NCI-H2029 treated with DMSO at 0.1 percent for 48 hours (cell line): ENCODE measurements around the gene ADAMTS2.

ENCODE experiments used
- DNase-seq: peaks from one replicate; lab custom pipeline; 2025; lab: John Stamatoyannopoulos, UW

Gene ADAMTS2

GRCh38 chr5:179160584-179160983, 184.7 kb downstream of the ADAMTS2 start:
- DNase-seq = no peak

- DNase-seq = no peak
Observed at GRCh38 chr5:179158556-179158955, 186.7 kb downstream of the ADAMTS2 start.

DNA sequence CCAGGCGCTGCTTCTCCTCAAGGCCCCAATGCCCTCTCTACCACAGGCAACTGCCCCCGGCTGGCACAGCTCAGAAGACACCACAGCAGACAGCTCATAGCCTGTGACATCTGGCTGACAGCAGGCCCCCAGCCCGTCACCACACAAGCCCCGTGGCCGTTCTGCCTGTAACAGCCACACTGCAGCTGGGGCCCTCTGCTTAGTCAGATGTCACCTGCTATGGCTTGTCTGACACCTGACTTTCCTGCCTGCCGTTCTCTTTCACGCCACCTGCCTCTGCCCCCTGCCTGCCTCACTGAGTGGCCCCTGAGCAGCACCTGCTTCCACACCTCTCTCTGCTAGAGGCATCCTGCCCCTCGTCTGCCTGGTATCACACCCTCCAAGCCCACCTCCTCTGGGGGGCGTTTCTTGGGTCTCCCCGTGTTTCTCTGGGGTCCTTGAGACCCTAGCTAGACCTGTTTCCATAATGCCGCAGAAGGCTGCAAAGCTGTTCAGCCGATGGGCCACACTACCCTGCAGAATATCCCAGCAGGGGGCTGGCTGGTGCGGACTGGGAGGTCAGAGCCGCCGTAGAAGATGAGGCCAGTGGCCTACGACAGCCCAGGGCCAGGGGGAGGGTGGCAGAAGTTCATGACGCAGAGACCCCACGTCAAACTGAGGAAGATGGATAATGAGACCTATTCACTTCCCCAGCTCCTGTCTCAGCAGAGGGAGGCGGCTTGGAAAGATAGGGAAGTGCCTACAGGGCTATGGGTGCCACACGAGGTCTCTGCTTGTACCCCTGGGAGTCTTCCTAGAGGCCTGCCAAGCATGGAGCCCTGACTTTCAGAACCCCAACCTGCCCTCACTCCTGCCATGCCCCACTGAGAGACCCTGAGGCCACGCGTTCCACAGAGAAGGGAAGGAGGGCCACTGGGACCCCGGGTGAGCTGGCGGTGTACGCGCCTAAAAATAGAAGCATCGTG, 190.0 kb downstream of the ADAMTS2 start:
- DNase-seq = no peak

DNA sequence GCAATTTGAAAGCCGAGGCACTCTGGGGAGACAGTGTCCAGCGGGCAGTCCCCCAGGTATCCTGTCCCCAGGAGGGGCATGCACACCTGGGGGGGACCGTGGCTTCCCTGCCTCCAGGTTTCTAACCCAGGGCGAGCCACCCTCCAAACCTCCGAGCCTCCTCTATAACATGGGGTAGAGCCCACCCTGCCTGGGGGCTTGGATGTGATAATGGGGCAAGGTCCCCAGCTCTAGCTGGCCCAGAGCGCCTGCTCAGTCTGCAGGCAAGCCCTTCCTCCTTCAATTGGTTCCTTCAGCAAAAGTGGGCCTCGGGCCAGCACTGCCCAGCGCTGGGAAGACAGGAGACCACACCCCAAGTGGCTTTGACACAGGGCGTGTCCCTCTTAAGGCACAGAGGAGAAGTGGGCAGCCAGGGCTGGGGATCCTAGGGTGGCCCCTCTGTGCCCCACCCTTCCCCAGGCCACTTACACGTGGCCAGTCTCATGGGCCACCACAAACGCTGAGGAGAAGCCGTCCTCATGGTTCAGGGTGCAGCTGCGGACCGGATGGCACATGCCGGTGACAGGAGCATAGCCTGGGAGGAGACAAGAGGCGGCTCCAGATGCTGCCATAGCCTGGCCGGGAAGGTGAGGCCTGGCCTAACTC, 190.8 kb downstream of the ADAMTS2 start:
- DNase-seq = no peak

DNA sequence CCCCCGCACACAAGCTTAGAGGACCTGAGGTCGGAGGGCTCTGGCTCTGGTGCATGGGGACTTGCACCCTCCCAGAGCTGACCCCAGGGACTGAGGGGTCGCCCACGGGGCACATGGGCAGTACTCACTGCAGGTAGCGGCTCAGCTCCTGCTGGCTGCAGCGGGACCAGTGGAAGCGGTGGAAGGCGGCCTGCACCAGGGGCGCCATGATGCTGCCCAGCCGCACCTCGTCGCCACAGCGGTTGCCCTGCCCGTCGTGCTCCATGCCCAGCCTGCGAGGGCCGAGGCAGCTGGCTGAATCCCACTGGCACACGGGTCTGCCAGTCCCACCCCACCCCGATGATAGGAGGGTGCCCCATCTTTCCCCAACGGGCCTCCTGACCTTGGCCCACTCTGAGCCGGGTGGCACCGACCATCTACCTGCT, 191.3 kb downstream of the ADAMTS2 start:
- no peak for DNase-seq

DNA sequence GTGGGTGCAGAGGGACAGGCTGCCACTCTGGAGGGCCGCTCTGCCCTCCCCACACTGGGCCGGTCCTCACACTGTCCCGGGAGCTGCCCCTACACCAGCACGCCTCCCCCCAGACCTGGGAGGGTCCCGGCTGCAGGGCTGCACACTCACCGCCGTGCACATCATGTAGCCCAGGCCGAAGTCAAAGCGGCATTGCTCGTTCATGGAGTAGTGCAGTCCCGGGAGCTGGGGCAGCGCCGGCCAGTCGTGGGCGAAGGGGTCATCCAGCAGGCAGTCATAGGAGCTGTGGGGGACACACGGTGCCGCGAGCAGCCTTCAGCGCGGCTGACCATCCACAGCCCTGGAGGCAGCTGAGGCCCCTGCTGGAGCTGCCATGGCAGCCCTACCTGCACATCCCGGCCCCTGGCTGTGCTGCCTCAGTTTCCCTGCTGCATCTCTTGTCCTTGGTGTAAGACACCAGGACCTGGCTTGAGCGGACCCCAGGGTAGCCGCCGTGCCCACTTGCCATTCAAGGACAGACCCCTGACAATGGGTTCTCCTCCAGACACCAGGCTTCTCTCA, 191.8 kb downstream of the ADAMTS2 start:
- DNase-seq = no peak

DNA sequence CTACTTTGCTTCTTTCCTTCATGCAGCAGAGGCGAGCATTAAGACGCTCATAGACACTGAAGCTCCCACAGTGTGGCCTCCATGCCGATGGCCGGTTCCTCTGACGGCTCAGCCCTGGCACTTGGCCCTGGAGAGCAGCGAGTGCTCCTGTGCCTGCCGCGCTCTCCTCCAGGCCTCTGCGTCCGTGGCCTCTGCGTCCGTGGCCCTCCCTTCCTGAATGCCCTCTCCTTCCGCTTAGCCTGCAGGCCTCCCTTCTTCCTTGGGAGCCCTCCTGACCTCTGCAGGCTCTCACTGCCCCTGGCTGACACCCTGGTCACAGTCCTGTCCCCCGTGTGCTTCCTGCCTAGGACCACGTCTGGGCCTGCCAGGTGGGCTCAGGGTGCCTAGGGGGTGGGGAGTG, 192.3 kb downstream of the ADAMTS2 start:
- DNase-seq = no peak

GRCh38 chr5:179152144-179152895, 192.9 kb downstream of the ADAMTS2 start:
- DNase-seq = no peak

DNA sequence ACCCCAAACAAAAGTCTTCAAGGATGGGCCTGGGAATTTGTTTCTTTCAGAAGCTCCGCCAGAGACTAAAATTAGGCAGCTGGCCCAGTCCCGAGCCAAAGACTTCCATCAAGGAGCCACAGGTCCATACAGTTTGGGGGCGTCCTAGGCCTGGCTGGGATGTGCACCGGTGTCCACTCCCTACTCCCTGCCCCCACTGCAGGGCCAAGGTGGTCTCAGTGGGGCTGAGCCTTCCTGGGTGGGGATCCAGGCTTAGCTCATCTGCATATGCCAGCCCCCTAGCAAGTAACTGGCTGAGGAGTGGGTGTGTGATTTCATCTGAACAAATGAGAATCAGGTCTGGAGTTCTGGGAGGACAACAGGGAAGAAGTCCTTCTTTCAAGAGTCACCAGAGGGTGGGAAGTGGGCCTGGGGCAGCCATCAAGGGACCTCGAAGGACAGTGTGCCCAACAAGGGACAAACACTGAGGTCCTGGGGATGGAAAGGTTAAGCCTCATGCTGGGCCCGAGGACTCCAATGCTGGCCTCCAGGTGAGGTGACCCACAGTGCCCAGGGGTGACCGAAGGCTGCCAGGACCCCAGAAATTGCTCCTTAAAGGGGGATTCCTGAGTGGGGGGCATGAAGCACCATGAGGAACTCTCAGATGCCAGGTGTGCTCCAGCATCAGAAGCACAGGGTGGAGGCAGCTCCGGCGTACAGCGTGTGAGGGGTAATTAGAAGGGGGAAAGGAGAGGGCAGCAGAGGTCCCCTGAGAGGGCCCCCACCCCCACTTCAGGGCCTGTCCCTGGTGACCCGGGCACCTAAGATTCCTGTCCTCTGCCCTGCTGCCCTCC, 193.8 kb downstream of the ADAMTS2 start:
- DNase-seq = no peak

DNA sequence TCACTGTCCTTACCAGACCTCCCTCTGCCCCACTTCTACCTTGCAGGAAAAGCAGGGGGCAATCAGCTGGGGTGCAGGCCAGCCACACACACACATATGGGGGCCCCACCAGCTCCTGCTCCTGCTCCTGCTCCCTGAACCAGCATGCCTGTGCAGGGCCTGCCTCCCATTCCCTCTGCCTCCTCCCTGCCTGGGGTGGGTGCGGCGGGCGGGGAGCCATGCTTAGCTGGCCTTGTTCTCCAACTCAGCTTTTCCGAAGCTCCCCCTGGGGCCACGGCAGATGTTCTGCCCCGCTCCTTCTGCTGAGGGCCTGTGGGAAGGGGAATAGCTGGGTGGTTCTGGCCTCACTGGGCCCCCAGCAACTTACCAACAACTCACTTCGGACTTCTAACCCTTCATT, 195.2 kb downstream of the ADAMTS2 start:
- no peak for DNase-seq

DNA sequence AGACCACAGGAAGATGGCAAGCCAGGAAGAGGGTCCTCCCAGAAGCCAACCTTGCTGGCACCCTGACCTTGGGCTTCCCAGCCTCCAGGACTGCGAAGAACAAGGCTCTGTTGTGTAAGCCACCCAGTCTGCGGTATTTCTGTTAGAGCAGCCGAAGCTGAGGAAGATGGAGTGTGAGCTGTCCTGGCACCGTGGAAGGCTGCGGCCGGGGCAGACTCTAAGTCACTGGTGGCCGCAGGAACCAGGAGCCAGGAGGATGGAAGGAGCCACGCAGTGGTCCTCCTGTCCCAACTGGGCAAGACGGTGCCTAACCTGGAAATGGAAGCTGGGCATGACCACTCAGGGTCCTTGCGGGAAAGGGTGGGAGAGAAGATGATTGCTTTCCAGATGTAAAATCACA, 196.0 kb downstream of the ADAMTS2 start:
- DNase-seq = no peak

- no peak for DNase-seq
Observed at GRCh38 chr5:179148703-179149170, 196.5 kb downstream of the ADAMTS2 start.

GRCh38 chr5:179147991-179148702, 197.1 kb downstream of the ADAMTS2 start:
- no peak for DNase-seq

DNA sequence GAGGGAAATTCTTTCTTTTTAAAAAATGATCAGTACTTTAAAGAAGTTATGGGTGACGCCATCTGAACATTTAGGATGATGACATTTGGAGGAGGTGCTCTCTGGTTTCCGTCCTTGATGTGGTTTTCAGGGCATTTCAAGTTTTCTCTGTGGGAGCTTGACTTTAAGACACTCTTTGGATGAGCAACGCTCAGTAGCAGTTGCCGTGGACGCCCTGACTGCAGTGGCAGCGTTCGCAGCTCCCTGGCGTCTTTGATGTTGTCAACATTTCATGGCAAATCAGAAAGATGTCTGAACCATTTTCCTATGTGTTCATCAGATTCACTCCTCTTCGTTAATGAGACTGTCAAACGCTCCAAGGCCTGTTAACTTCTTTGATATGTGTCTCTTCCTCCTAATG, 199.0 kb downstream of the ADAMTS2 start:
- no peak for DNase-seq

DNA sequence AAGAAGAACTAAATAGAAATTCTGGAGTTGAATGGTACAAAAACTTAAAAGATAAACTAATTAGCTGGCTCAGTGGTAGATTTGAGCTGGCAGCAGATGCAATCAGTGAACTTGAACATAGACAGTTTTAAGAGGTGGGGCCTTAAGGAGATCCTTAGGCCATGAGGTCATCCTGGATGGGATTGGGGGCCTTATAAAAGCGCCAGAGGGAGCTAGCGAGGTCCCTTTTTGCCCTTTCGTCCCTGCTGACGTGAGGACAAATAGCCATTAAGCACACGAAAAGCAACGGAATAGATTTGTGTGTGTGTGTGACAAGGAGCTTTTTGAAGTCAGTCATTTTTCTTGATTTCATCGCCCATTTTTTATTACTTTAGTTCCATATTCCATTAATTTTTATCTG, 201.8 kb downstream of the ADAMTS2 start:
- DNase-seq = no peak

DNA sequence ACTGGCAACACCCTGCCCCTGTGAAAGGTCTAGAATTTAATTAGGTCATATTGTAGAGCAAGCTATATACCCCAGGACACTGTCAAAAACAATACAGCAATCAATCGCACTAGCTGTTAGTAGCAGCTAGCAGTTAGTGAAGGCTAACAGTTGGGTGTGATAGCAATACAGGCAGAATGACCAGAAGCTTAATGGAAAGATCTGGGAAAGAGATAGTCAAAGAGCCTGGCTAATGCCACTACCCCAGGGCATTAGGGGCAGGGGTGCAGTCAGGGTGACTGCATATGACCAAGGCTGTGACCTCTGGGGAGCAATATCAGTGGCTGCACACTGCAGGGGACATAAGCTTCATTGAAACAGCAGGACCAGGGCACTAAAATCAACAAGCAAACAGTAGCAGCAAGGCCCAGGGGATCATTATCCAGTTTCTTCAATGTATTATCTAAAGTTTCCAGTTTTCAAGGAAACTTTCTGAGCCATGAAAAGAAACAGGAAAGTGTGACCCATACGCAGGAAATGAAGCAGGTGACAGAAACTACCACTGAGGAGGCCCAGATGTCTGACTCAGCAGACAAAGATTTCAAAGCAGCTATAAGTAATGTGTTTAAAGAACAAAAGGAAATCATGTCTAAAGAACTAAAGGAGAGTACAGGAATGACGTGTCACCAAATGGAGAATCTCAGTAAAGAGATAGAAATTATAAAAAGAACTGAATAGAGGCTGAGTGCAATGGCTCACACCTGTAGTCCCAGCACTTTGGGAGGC, 202.6 kb downstream of the ADAMTS2 start:
- DNase-seq = no peak

DNA sequence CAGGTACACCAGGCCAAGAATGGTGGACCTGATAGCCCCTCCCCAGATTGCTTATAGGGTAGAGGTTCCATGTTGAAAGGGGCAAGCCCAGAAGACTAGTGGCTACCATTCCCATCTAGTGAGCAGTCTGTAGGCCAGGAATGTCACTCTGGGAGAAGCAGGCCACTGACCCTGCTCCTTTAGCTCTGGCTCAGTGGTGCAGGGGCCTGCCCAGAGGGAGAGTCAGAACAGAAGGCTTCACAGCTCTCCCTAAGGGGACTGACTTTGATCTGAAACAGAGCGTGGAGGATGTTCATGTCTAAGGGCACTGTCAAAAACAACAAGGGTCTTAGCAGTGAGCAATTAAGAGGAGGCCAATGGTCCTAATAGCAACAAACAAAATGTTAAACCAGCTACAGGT, 203.4 kb downstream of the ADAMTS2 start:
- DNase-seq = no peak

GRCh38 chr5:179140293-179140692, 205.0 kb downstream of the ADAMTS2 start:
- DNase-seq = no peak

GRCh38 chr5:179139936-179140235, 205.4 kb downstream of the ADAMTS2 start:
- DNase-seq = no peak
